Measurements from ENCODE around the gene RPL38.

RPL38 gene
- 90.9 to 176 (median 146) reads per million in 17 experiments for total RNA-seq

- DNase-seq, result peak; percentile 97 to 98 (median 97)
These were observed at the start of gene RPL38 for GRCh38 chr17:74203439-74204240. TSS of gene RPL38 (plus strand) at chr17:74203678. CDS start at chr17:74203956, 278 bp downstream.

GRCh38 chr17:74153821-74154430, 49.6 kb upstream of the RPL38 start:
- no peak for DNase-seq

GRCh38 chr17:74156878-74157277, 46.6 kb upstream of the RPL38 start:
- DNase-seq, result no peak

- no peak for DNase-seq
These were observed 46.1 kb upstream of the RPL38 start for GRCh38 chr17:74157366-74157765.

- no peak for DNase-seq
These were observed 44.7 kb upstream of the RPL38 start for GRCh38 chr17:74158761-74159160.

- no peak for DNase-seq
These were observed 44.1 kb upstream of the RPL38 start for GRCh38 chr17:74159226-74159840.

GRCh38 chr17:74160656-74161502, 42.6 kb upstream of the RPL38 start:
- no peak for DNase-seq

GRCh38 chr17:74161503-74161875, 42.0 kb upstream of the RPL38 start:
- no peak for DNase-seq

- peak in 2 of 4 experiments; percentile 43 to 50 for DNase-seq
These were observed 40.1 kb upstream of the RPL38 start for GRCh38 chr17:74163271-74163821.

- no peak for DNase-seq
These were observed 39.6 kb upstream of the RPL38 start for GRCh38 chr17:74163836-74164235.

- no peak for DNase-seq
These were observed 38.9 kb upstream of the RPL38 start for GRCh38 chr17:74164446-74165045.

- DNase-seq, result no peak
These were observed 37.6 kb upstream of the RPL38 start for GRCh38 chr17:74165797-74166365.

GRCh38 chr17:74170924-74171323, 32.6 kb upstream of the RPL38 start:
- DNase-seq, result no peak

GRCh38 chr17:74172700-74173099, 30.8 kb upstream of the RPL38 start:
- peak in 2 of 4 experiments; percentile 14 to 40 for DNase-seq

- peak; percentile 63 to 76 (median 70) for DNase-seq
These were observed 26.9 kb upstream of the RPL38 start for GRCh38 chr17:74176546-74177001.

GRCh38 chr17:74177018-74177450, 26.4 kb upstream of the RPL38 start:
- DNase-seq, result no peak

- DNase-seq, result no peak
These were observed 23.9 kb upstream of the RPL38 start for GRCh38 chr17:74179576-74179975.

- DNase-seq, result no peak
These were observed 23.1 kb upstream of the RPL38 start for GRCh38 chr17:74180336-74180735.

- DNase-seq, result no peak
These were observed 22.1 kb upstream of the RPL38 start for GRCh38 chr17:74181341-74181740.

GRCh38 chr17:74182041-74182723, 21.3 kb upstream of the RPL38 start:
- DNase-seq, result no peak

GRCh38 chr17:74183411-74183810, 20.1 kb upstream of the RPL38 start:
- DNase-seq, result no peak
